Measurements from ENCODE around the gene HYAL1.

HYAL1 gene

DNA sequence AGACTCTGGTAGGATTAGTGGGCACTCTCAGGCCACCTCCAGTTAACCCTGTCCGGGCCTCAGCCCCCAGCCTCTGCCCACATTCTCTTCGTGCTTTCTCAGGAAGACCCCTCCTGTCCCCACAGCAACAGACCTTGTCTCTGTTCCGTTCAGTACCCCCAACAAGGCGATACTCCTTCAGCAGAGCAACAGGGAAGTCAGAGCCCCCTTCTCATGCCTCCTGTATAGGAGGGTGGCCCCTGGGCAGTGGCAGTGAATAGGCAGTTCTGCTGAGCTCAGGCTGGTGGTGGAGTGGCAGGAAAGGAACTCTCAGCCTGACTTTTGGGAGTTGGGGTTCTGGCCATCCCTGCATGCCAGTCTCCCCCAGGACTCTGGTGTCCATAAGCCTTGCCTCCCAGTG is 33.9 kb downstream of the HYAL1 start:
- no peaks in the 10 kb centered on the region for H3K4me1 ChIP-seq
- TF ChIP-seq, protein P1, sequence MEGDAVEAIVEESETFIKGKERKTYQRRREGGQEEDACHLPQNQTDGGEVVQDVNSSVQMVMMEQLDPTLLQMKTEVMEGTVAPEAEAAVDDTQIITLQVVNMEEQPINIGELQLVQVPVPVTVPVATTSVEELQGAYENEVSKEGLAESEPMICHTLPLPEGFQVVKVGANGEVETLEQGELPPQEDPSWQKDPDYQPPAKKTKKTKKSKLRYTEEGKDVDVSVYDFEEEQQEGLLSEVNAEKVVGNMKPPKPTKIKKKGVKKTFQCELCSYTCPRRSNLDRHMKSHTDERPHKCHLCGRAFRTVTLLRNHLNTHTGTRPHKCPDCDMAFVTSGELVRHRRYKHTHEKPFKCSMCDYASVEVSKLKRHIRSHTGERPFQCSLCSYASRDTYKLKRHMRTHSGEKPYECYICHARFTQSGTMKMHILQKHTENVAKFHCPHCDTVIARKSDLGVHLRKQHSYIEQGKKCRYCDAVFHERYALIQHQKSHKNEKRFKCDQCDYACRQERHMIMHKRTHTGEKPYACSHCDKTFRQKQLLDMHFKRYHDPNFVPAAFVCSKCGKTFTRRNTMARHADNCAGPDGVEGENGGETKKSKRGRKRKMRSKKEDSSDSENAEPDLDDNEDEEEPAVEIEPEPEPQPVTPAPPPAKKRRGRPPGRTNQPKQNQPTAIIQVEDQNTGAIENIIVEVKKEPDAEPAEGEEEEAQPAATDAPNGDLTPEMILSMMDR (IDR thresholded peaks at IDR 0.05; ENCODE audit: low read depth, low read length), result no peak
- no peak overlapping the region for H3K4me3 ChIP-seq (ENCODE audit: low read depth, low read length)
- H3K27me3 ChIP-seq, result peaks cover 15% of the 10 kb centered on the region
- no peaks in the 10 kb centered on the region for H3K9me3 ChIP-seq
- no peaks in the 10 kb centered on the region for H3K36me3 ChIP-seq
- DNase-seq, result no peak

DNA sequence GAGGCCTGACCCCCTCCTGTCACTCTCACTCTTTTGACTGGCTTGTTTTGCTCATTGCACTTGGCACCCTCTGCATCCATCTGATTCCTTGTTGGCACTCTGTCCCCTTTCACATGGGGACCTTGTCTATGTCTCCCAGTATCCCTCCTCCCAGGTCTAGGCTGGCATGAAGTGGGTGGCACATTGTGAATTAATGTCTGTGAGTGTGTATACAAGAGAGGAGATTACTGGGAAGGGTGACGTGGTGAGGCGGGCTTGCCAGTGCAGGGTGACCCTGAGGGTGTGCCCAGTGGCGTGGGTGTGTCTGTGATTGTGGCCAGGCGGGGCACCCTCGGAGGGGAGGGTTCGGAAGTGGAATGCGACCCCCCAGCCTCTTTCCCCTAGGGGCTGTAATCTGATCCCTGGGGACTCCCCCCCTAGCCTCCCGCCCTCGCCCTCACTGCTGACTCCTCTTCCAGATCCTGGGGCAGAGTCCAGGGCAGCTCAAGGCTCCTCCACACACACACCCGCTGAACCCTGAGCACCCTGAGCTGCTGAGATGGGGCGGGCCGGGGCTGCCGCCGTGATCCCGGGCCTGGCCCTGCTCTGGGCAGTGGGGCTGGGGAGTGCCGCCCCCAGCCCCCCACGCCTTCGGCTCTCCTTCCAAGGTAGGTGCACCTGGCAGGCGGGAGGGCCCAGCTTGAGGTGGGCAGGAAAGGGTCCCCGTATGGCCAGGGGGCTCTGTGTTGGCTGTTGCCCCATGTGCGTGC is 34.5 kb downstream of the HYAL1 start, which contains the start of gene SEMA3B:
SEMA3B (plus strand) TSS at position 445 of the 749 bp plus-strand sequence; CDS start at position 539, 94 bp downstream.
- TF ChIP-seq, protein P1 (IDR thresholded peaks at IDR 0.05; ENCODE audit: low read depth, low read length), result no peak
- Histone ChIP-seq H3K9me3 (no peaks in the 10 kb centered on the region), H3K36me3 (no peaks in the 10 kb centered on the region), H3K27me3 (peaks cover 9% of the 10 kb centered on the region), H3K4me1 (no peaks in the 10 kb centered on the region), H3K4me3 (ENCODE audit: low read depth, low read length) (no peak within 1 kb of the TSS)
- DNase-seq, result no peak

DNA sequence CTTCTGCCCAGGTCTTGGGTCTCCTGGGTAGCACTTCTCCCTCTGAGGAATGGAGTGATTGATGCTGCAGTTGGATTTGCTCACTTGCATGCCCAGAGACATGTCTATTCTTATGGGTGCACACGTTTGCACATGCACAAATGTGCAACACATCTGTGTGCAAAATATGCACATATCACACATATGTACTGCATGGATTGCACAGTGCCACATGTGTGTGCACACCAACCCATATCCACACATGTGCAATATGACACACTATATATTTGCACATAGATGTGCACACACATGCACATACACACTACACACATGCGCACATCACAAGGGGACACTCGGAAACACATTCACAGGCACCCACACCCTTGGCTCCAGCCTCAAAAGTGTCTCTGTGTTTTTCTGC is 35.1 kb downstream of the HYAL1 start:
- H3K9me3 ChIP-seq, result no peaks in the 10 kb centered on the region
- no peaks in the 10 kb centered on the region for H3K4me1 ChIP-seq
- H3K27me3 ChIP-seq, result peaks cover 3% of the 10 kb centered on the region
- TF ChIP-seq, protein P1 (IDR thresholded peaks at IDR 0.05; ENCODE audit: low read depth, low read length), result no peak
- DNase-seq, result no peak
- H3K4me3 ChIP-seq (ENCODE audit: low read depth, low read length), result no peak overlapping the region
- H3K36me3 ChIP-seq, result no peaks in the 10 kb centered on the region

DNA sequence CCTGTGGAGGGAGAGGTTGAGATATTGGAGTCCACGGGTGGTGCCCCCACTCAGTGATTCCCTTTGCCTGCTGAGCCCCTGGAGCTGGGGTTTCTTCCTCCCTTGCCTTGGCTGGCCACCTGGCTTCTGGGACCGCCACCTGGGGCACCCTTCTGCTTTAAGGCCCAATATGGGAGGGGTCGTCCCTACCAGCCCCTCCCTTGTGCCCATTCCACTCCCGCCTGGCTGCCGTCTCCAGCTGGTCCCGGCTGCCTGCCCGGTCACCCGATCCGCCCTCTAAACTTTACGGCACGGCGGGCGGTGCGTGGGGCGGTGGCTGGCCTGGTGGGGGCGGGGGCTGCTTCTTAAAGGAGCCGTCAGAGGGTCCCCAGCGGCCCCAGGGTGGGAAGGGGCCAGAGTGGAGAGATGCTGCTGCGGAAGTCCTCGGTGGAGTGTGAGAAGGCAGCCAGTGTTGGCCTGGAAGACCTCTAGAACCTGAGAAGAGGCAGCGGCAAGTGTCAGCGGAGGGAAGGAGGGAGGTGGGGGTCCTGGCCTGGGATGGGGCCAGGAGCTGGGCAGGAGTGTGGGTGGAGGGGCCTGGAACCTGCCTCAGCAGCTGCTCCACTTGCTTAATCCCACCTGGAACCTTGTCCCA is 36.0 kb downstream of the HYAL1 start:
- TF ChIP-seq, protein P1 (IDR thresholded peaks at IDR 0.05; ENCODE audit: low read depth, low read length), result no peak
- Histone ChIP-seq H3K4me1 (no peaks in the 10 kb centered on the region), H3K9me3 (no peaks in the 10 kb centered on the region), H3K27me3 (no peaks in the 10 kb centered on the region), H3K36me3 (no peaks in the 10 kb centered on the region), H3K4me3 (ENCODE audit: low read depth, low read length) (no peak overlapping the region)
- no peak for DNase-seq

DNA sequence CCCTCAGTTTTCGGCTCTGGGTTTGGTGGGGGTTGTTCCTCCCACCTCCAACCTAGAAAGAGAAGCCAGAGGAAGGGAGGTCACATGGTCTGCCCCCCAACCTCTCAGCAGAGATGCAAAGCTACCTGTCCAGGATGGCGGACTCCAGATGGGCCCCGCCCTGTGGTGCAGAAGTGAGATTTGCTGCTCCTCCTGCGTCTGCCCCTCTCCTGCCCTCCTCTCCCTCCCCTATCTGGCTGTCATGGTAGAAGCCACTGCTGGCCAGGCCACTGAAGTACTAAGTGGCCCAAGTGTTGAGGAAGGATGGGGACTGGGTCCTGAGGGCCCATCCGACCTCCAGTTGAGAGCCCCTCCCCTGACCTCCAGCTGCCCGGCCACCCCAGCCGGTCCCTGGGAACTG is 36.5 kb downstream of the HYAL1 start:
- Histone ChIP-seq H3K4me1 (no peaks in the 10 kb centered on the region), H3K36me3 (no peaks in the 10 kb centered on the region), H3K27me3 (no peaks in the 10 kb centered on the region), H3K9me3 (no peaks in the 10 kb centered on the region), H3K4me3 (ENCODE audit: low read depth, low read length) (no peak overlapping the region)
- DNase-seq, result no peak
- TF ChIP-seq, protein P1 (IDR thresholded peaks at IDR 0.05; ENCODE audit: low read depth, low read length), result no peak

DNA sequence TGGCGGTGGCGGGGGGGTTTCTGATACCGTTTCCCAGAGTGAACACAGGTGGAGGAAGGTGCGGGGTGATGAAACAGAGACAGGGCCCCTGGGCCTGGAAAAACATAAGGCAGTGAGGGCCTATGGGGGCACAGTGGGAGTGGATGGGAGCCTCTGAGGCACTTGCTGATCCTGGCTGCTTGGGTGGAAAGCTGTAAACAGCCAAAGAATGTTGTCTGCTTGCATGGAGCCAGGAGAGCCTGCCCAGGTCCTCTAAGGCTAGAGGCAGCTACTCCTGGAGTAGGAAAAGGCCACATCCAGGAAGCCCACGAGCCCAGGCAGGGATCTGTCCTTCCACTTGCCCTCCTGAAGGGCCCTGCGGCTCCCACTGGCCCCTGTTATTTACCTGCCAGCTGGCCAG is 37.4 kb downstream of the HYAL1 start:
- TF ChIP-seq, protein P1 (IDR thresholded peaks at IDR 0.05; ENCODE audit: low read depth, low read length), result no peak
- Histone ChIP-seq H3K36me3 (no peaks in the 10 kb centered on the region), H3K4me3 (ENCODE audit: low read depth, low read length) (no peak overlapping the region), H3K9me3 (no peaks in the 10 kb centered on the region), H3K4me1 (no peaks in the 10 kb centered on the region), H3K27me3 (no peaks in the 10 kb centered on the region)
- no peak for DNase-seq
